Stimulated activated CD8-positive, alpha-beta memory T cell treated with anti-CD3 and anti-CD28 coated beads, Interleukin-7, amount 100 ng/mL, for 4 hours (primary cell): ENCODE measurements around the gene GUCY2D.

Experiments
- DNase-seq, 2 donors: peaks; one replicate each; pipeline ENCODE4 v3.0.0-alpha.2; 2020; ENCODE audit warnings: low read depth in 2 of 2

GUCY2D gene

GRCh38 chr17:8063761-8064534 is 61.5 kb downstream of the GUCY2D start:
- DNase-seq, result no peak

- DNase-seq, result no peak
These were observed 62.2 kb downstream of the GUCY2D start for GRCh38 chr17:8064561-8065019.

- DNase-seq, result no peak
These were observed 64.7 kb downstream of the GUCY2D start for GRCh38 chr17:8066841-8067775.

DNA sequence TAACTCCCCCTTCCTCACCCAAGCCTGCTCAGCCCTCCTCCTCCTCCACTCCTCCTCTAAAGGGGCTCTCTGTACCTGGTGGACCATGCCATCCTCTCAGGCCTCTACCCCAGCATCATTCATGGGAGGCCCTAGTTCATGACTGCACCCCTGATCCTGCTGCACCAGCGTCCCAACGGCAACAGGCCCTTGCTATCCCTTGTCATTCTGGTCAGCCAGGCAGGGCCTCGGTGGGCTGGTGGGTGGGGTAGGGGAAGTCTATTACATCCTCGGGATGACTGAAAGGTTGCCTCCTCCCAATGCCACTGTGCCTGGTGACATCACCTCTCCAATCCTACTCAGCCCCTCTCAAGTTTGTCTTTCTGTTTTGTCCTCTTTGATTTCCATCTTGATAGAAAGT is 65.4 kb downstream of the GUCY2D start:
- no peak for DNase-seq

DNA sequence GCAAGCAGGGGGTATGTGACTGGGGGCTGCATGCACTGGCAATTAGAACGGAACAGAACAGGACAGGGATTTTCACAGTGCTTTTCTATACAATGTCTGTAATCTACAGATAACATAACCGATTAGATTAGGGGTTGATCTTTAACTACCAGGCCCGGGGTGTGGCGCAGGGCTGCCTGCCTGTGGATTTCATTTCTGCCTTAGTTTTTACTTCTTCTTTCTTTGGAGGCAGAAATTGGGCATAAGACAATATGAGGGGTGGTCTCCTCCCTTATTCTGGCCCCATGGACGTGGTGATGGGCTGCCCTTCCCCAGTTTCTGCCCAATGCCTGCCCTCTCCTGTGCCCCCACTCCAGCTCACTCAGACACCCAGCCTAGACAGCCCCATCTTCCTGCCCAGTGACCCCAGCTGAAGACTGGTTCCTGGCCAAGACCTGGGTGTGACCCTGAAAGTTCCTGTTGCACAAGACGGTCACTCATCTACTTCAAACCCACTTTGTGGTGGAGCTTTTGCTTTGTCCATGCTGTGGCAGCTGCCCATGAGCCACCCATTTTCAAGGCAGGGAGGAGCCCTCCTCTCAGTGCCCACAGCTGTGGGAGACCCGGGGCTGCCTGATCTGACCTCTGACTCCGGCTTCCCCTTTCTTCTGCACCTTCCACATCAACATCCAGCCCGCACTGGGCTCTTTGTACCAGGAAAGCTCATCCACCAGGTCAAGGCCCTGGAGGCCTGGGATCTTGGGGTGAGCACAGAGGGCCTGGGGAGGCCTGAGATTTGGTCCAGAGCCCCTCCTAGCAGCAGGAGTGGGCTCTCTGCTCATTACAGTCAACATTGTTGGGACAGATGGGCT is 66.5 kb downstream of the GUCY2D start:
- DNase-seq, result no peak

GRCh38 chr17:8069587-8069860 is 67.1 kb downstream of the GUCY2D start:
- DNase-seq, result no peak
